SK-N-SH (cell line): ENCODE results near the gene KCTD3. TPM values are rescaled to one million over a fixed set of nuclear protein-coding genes. Genes with fewer than 3 reads are reported as not detected.

Experiments used
- CTCF ChIA-PET: fragments of 300-600, 350-600 bp; formaldehyde crosslinking; extraction: SDS; loops from one replicate; lab custom pipeline; 2021; lab: Yijun Ruan, JAX
- POLR2A ChIA-PET: fragments of 350-600 bp; sonication (Branson Sonifier 250); formaldehyde crosslinking; extraction: SDS; loops from one replicate; lab custom pipeline; 2020; ENCODE audit warnings: antibody characterized with exemption, inconsistent platforms; lab: Yijun Ruan, JAX
- DNase-seq: peaks from one replicate; pipeline ENCODE4 v3.0.0; 2012
- H2AFZ ChIP-seq: fragments of 200-600 bp; sonication (generic); 2 replicates; pipeline ENCODE4 v1.8.1; 2016; ENCODE audit warnings: antibody characterized with exemption, mild to moderate bottlenecking, low read depth
- H3F3A ChIP-seq: fragments of 200-600 bp; sonication (generic); replicated peaks from 2 replicates; pipeline ENCODE3; 2016; ENCODE audit warnings: antibody characterized with exemption, mild to moderate bottlenecking; ENCODE audit not compliant: insufficient read depth
- H3K27ac ChIP-seq, 2 experiments: fragments of 200-500 bp in 1 of 2; fragments of 200-600 bp in 1 of 2; sonication (Bioruptor generic) in 1 of 2; sonication (generic), shearing (Covaris generic) in 1 of 2; 2 replicates each; pipeline versions ENCODE4 v1.5.1 to v1.6.1; 2014 to 2016; ENCODE audit warnings: low read depth in 2 of 2, inconsistent platforms in 1 of 2, low read length in 1 of 2, mild to moderate bottlenecking in 1 of 2, mixed read lengths in 1 of 2
- H3K27me3 ChIP-seq: fragments of 200-600 bp; sonication (generic), shearing (Covaris generic); 2 replicates; pipeline ENCODE4 v1.6.1; 2016; ENCODE audit warnings: mixed run types; ENCODE audit not compliant: insufficient read depth
- H3K36me3 ChIP-seq, 2 experiments: fragments of 200-500 bp in 1 of 2; fragments of 200-600 bp in 1 of 2; sonication (Bioruptor generic) in 1 of 2; sonication (generic) in 1 of 2; replicated peaks in 1 of 2; 2 replicates each; pipeline versions ENCODE3 to v1.5.1; 2014 to 2016; ENCODE audit warnings: low read length in 1 of 2, mild to moderate bottlenecking in 1 of 2; ENCODE audit not compliant: insufficient read depth in 2 of 2, control insufficient read depth in 1 of 2
- H3K4me1 ChIP-seq, 2 experiments: fragments of 200-500 bp in 1 of 2; fragments of 200-600 bp in 1 of 2; sonication (Bioruptor generic) in 1 of 2; sonication (generic), shearing (Covaris generic) in 1 of 2; 2 replicates each; pipeline versions ENCODE4 v1.5.1 to v1.6.1; 2014 to 2016; ENCODE audit warnings: low read depth in 1 of 2, low read length in 1 of 2, mixed run types in 1 of 2; ENCODE audit not compliant: insufficient read depth in 2 of 2, control insufficient read depth in 1 of 2
- H3K4me2 ChIP-seq: fragments of 200-600 bp; sonication (generic), shearing (Covaris generic); 2 replicates; pipeline ENCODE4 v1.6.1; 2017; ENCODE audit warnings: mixed run types
- H3K4me3 ChIP-seq, 2 experiments: fragments of 200-500 bp in 1 of 2; fragments of 200-600 bp in 1 of 2; sonication (Bioruptor generic) in 1 of 2; sonication (generic), shearing (Covaris generic) in 1 of 2; 2 replicates each; pipeline versions ENCODE4 v1.5.1 to v1.8.1; 2014 to 2016; ENCODE audit warnings: low read depth in 2 of 2, inconsistent platforms in 1 of 2, low read length in 1 of 2, mild to moderate bottlenecking in 1 of 2, mixed read lengths in 1 of 2, moderate library complexity in 1 of 2
- H3K79me2 ChIP-seq: fragments of 200-600 bp; sonication (generic); 2 replicates; pipeline ENCODE4 v1.8.1; 2017; ENCODE audit warnings: mild to moderate bottlenecking; ENCODE audit not compliant: insufficient read depth
- H3K9ac ChIP-seq: fragments of 200-600 bp; sonication (generic); 2 replicates; pipeline ENCODE4 v1.6.1; 2017; ENCODE audit warnings: mixed run types
- H3K9me2 ChIP-seq: fragments of 200-600 bp; sonication (generic); 2 replicates; pipeline ENCODE4 v1.6.1; 2017; ENCODE audit warnings: mixed run types
- H3K9me3 ChIP-seq: fragments of 200-600 bp; sonication (generic); 2 replicates; pipeline ENCODE4 v1.6.1; 2017; ENCODE audit warnings: mixed run types, mild to moderate bottlenecking, moderate library complexity
- H4K20me1 ChIP-seq: fragments of 200-600 bp; sonication (generic); 2 replicates; pipeline ENCODE4 v1.6.1; 2017; ENCODE audit warnings: mild to moderate bottlenecking, mixed run types; ENCODE audit not compliant: insufficient read depth
- CHD2 ChIP-seq: fragments of 150-350 bp; IDR thresholded peaks from 2 replicates; pipeline ENCODE4 v1.6.1; 2018; ENCODE audit warnings: low read length; ENCODE audit not compliant: partially characterized antibody
- EZH2phosphoT487 ChIP-seq: fragments of 200-600 bp; sonication (generic); IDR thresholded peaks from 2 replicates; pipeline ENCODE4 v1.6.1; 2017; ENCODE audit warnings: low read depth, mixed run types, mild to moderate bottlenecking, antibody characterized with exemption, moderate library complexity, borderline replicate concordance
- FOSL2 ChIP-seq: IDR thresholded peaks from 2 replicates; pipeline ENCODE4 v1.4.0; 2012; ENCODE audit warnings: low read depth, mild to moderate bottlenecking, moderate library complexity, borderline replicate concordance
- FOXM1 ChIP-seq: IDR thresholded peaks from 2 replicates; pipeline ENCODE4 v1.4.0; 2012; ENCODE audit warnings: low read depth, mild to moderate bottlenecking
- GATA2 ChIP-seq: sonication (generic); formaldehyde crosslinking; IDR thresholded peaks from 2 replicates; pipeline ENCODE4 v1.5.0; 2020; ENCODE audit warnings: mild to moderate bottlenecking, missing genetic modification reagents
- IRF3 ChIP-seq: fragments of 150-350 bp; IDR thresholded peaks from 2 replicates; pipeline ENCODE4 v1.6.1; 2016; ENCODE audit warnings: mild to moderate bottlenecking, low read depth, low read length
- JUND ChIP-seq: IDR thresholded peaks from 2 replicates; pipeline ENCODE4 v1.4.0; 2012
- MXI1 ChIP-seq: IDR thresholded peaks from 2 replicates; pipeline ENCODE4 v1.6.1; 2012; ENCODE audit warnings: mild to moderate bottlenecking, low read depth, low read length, improper control_type of control experiment
- NFIC ChIP-seq: IDR thresholded peaks from 2 replicates; pipeline ENCODE4 v1.4.0; 2012; ENCODE audit warnings: borderline replicate concordance
- PBX3 ChIP-seq: IDR thresholded peaks from 2 replicates; pipeline ENCODE4; 2012
- RCOR1 ChIP-seq: fragments of 150-350 bp; IDR thresholded peaks from 2 replicates; pipeline ENCODE4 v1.6.1; 2017; ENCODE audit warnings: antibody characterized with exemption, low read length
- REST ChIP-seq: IDR thresholded peaks from 2 replicates; pipeline ENCODE4 v1.6.1; 2012; ENCODE audit warnings: mild to moderate bottlenecking, low read depth, low read length, moderate library complexity
- RXRA ChIP-seq: IDR thresholded peaks from 2 replicates; pipeline ENCODE4 v1.4.0; 2012; ENCODE audit warnings: low read depth, mild to moderate bottlenecking, borderline replicate concordance
- SIN3A ChIP-seq: IDR thresholded peaks from 2 replicates; pipeline ENCODE4 v1.6.1; 2012; ENCODE audit warnings: low read depth, mild to moderate bottlenecking, low read length, moderate library complexity, borderline replicate concordance
- SMC3 ChIP-seq: IDR thresholded peaks from 2 replicates; pipeline ENCODE4 v1.6.1; 2012; ENCODE audit warnings: low read depth, low read length, improper control_type of control experiment
- USF2 ChIP-seq: fragments of 150-350 bp; IDR thresholded peaks from 2 replicates; pipeline ENCODE4 v1.6.1; 2017; ENCODE audit warnings: antibody characterized with exemption, low read length, low read depth, borderline replicate concordance
- YY1 ChIP-seq: IDR thresholded peaks from 2 replicates; pipeline ENCODE4 v1.4.0; 2012; ENCODE audit warnings: low read depth, mild to moderate bottlenecking
- ZBTB33 ChIP-seq: IDR thresholded peaks from 2 replicates; pipeline ENCODE4 v1.4.0; 2012; ENCODE audit warnings: low read depth, borderline replicate concordance
- WGBS: methylation state at CpG from one replicate; pipeline ENCODE4 v1.1.6; 2017; ENCODE audit warnings: low lambda C conversion rate; 5-methylcytosine and 5-hydroxymethylcytosine counted together
- polyA plus RNA-seq, 3 experiments: library from polyadenylated mRNA; depleted of rRNA; stranded (reverse); fragments of >200 nt; gene quantifications; 2 replicates each; pipeline ENCODE4 v1.2.3, GENCODE V29; 2012

KCTD3 gene
- polyA plus RNA-seq, 1 of the 3 experiments (the other 2 are of a cell fraction) = 34.8 TPM

GRCh38 chr1:215557504-215557903 lies 9.6 kb upstream of the KCTD3 start:
- Histone ChIP-seq H2AFZ (no peak overlapping the region), H3K9ac (no peak overlapping the region), H3K4me2 (no peak overlapping the region), H3K36me3 (no peaks in the 10 kb centered on the region), H3K27me3 (no peaks in the 10 kb centered on the region), H3K4me1 (no peaks in the 10 kb centered on the region), H3K79me2 (no peaks in the 10 kb centered on the region), H3K9me2 (no peaks in the 10 kb centered on the region; the same call in 1 of the 2 replicates), H3F3A (no peaks in the 10 kb centered on the region), H3K4me3 (no peak overlapping the region), H3K9me3 (no peaks in the 10 kb centered on the region; the same call in 1 of the 2 replicates), H4K20me1 (no peaks in the 10 kb centered on the region), H3K27ac (no peak overlapping the region)
- ChIA-PET POLR2A (no interaction called here), CTCF (interaction anchor here (0.5 to 1.4 kb wide), 2 partner anchors 11 to 837 kb away, joined by 3 read pairs; no protein-coding TSS in a partner anchor)
- TF ChIP-seq PBX3 = no peak
- TF ChIP-seq ZBTB33 = no peak
- TF ChIP-seq CHD2 = no peak
- TF ChIP-seq MXI1 = no peak
- TF ChIP-seq SMC3 = no peak
- no peak for TF ChIP-seq RCOR1
- no peak for TF ChIP-seq USF2
- TF ChIP-seq FOSL2 = no peak
- TF ChIP-seq GATA2 (CRISPR knock-in tag) = no peak
- TF ChIP-seq FOXM1 = no peak
- TF ChIP-seq IRF3 = no peak
- TF ChIP-seq REST = no peak
- TF ChIP-seq YY1 = no peak
- TF ChIP-seq RXRA = no peak
- no peak for TF ChIP-seq SIN3A
- no peak for TF ChIP-seq EZH2phosphoT487
- TF ChIP-seq NFIC = no peak
- no peak for TF ChIP-seq JUND
- no CpG with 5 or more reads among the region's 1 CpG for WGBS
- no peak for DNase-seq
